HCT116 (cell line): ENCODE measurements around the gene ZMAT3.

Experiments used
- CBX3 ChIP-seq: IDR thresholded peaks from 2 replicates; pipeline ENCODE4 v1.6.1; 2012; ENCODE audit warnings: low read depth
- CTCF ChIP-seq, 3 experiments: fragments of 200-600 bp in 1 of 3; sonication (generic) in 1 of 3; IDR thresholded peaks in 2 of 3; conservative IDR thresholded peaks in 1 of 3; 2 replicates each; pipeline ENCODE4 v1.5.1; 2012 to 2017; ENCODE audit warnings: low read depth in 2 of 3, low read length in 2 of 3, antibody characterized with exemption in 1 of 3, borderline replicate concordance in 1 of 3, control low read depth in 1 of 3, mild to moderate bottlenecking in 1 of 3, mixed read lengths in 1 of 3, mixed run types in 1 of 3, moderate library complexity in 1 of 3; ENCODE audit not compliant: insufficient read depth in 1 of 3
- EZH2 ChIP-seq: fragments of 200-600 bp; sonication (generic); IDR thresholded peaks from 2 replicates; pipeline ENCODE4 v1.6.1; 2017; ENCODE audit warnings: antibody characterized with exemption, mixed run types
- POLR2A ChIP-seq: IDR thresholded peaks from 2 replicates; pipeline ENCODE4 v1.7.0; 2011; ENCODE audit warnings: borderline replicate concordance; ENCODE audit not compliant: insufficient read depth, insufficient read length; ENCODE audit errors: extremely low read depth
- TF ChIP-seq, protein P1 (sequence below): IDR thresholded peaks from 2 replicates; pipeline ENCODE4 v1.6.1; 2012
- TF ChIP-seq, protein P2 (sequence below): IDR thresholded peaks from 2 replicates; pipeline ENCODE4 v1.6.1; 2012

DNA sequence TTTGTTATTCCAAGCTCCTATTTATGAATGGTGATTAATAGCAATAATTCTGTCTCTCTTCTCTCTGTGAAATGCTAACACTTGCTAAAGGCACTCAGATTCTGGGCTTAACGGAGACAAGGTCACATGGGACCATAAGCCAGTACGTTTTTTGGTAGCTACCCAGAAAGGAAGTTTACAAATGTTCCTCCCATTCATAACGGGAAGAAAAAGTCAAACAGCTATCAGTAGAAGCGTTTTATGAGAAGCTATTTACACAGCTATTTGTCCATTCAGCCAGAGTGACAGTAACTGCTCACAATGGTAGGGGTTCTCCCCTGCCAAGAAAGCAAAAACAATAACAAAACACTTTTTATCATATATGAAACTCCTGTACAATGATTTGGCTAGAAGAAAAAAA is 51.5 kb downstream of the ZMAT3 start:
- no peak for TF ChIP-seq CTCF (IDR thresholded peaks at IDR 0.05 in 2 of 3, conservative IDR thresholded peaks at IDR 0.05 in 1 of 3; ENCODE audit: borderline replicate concordance in 1 of 3, insufficient read depth in 1 of 3, low read depth in 2 of 3, low read length in 2 of 3)
- no peak for TF ChIP-seq POLR2A
- no peak for TF ChIP-seq EZH2
- TF ChIP-seq CBX3 = no peak
- TF ChIP-seq, protein P1, sequence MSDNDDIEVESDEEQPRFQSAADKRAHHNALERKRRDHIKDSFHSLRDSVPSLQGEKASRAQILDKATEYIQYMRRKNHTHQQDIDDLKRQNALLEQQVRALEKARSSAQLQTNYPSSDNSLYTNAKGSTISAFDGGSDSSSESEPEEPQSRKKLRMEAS = no peak
- TF ChIP-seq, protein P2, sequence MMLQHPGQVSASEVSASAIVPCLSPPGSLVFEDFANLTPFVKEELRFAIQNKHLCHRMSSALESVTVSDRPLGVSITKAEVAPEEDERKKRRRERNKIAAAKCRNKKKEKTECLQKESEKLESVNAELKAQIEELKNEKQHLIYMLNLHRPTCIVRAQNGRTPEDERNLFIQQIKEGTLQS = no peak
